Body of pancreas (tissue), 4 donors: Measurements from ENCODE around the gene CHN1.

ENCODE experiments used
- CTCF ChIP-seq, 7 experiments: fragments of 450-650 bp in 4 of 7; fragments of 200-600 bp in 3 of 7; sonication (generic) in 3 of 7; IDR thresholded peaks; one replicate each; pipeline ENCODE4 v1.5.1; 2016 to 2019; ENCODE audit warnings: antibody characterized with exemption in 7 of 7
- POLR2A ChIP-seq, 3 donors: fragments of 450-650 bp; IDR thresholded peaks; one replicate each; pipeline ENCODE4 v1.6.1; 2016; ENCODE audit warnings: antibody characterized with exemption in 3 of 3, mild to moderate bottlenecking in 2 of 3

- TF ChIP-seq CTCF (IDR thresholded peaks at IDR 0.05) = no peak
- TF ChIP-seq POLR2A (IDR thresholded peaks at IDR 0.05) = no peak
Measured at GRCh38 chr2:175001566-175001965, 3.6 kb downstream of the CHN1 start.
